Smooth muscle cell (in vitro differentiated cells): ENCODE measurements around the gene IGFBPL1. TPM values are rescaled to one million over a fixed set of nuclear protein-coding genes. Genes with fewer than 3 reads are reported as not detected.

ENCODE experiments used
- DNase-seq: peaks from one replicate; lab custom pipeline; 2025; ENCODE audit not compliant: unreplicated experiment; lab: John Stamatoyannopoulos, UW
- H2AFZ ChIP-seq: fragments of 200-600 bp; sonication (generic); 2 replicates; pipeline ENCODE4 v1.6.0; 2016; ENCODE audit warnings: antibody characterized with exemption, low read depth, mild to moderate bottlenecking
- H3F3A ChIP-seq: fragments of 200-600 bp; sonication (generic); 2 replicates; pipeline ENCODE4 v1.6.0; 2017; ENCODE audit warnings: antibody characterized with exemption, low read depth
- H3K27ac ChIP-seq: fragments of 200-600 bp; sonication (generic); 2 replicates; pipeline ENCODE4 v1.5.1; 2016; ENCODE audit warnings: low read depth, mild to moderate bottlenecking
- H3K27me3 ChIP-seq: fragments of 200-600 bp; sonication (generic); 2 replicates; pipeline ENCODE4 v1.6.1; 2016; ENCODE audit warnings: low read depth, mild to moderate bottlenecking
- H3K36me3 ChIP-seq: fragments of 200-600 bp; sonication (generic); 2 replicates; pipeline ENCODE4 v1.5.1; 2016; ENCODE audit warnings: low read depth
- H3K4me1 ChIP-seq: fragments of 200-600 bp; sonication (generic); 2 replicates; pipeline ENCODE4 v1.5.1; 2016; ENCODE audit warnings: low read depth
- H3K4me2 ChIP-seq: fragments of 200-600 bp; sonication (generic); 2 replicates; pipeline ENCODE4 v1.6.0; 2016; ENCODE audit warnings: mild to moderate bottlenecking
- H3K4me3 ChIP-seq: fragments of 200-600 bp; sonication (generic); 2 replicates; pipeline ENCODE4 v1.5.1; 2016; ENCODE audit warnings: mild to moderate bottlenecking
- H3K79me2 ChIP-seq: fragments of 200-600 bp; sonication (generic); 2 replicates; pipeline ENCODE4 v1.6.0; 2016; ENCODE audit warnings: low read depth, mild to moderate bottlenecking
- H3K9ac ChIP-seq: fragments of 200-600 bp; sonication (generic); 2 replicates; pipeline ENCODE4 v1.6.0; 2016; ENCODE audit warnings: low read depth
- H3K9me3 ChIP-seq: fragments of 200-600 bp; sonication (generic); replicated peaks from 2 replicates; pipeline ENCODE4 v1.5.1; 2016; ENCODE audit warnings: low read depth
- H4K20me1 ChIP-seq: fragments of 200-600 bp; sonication (generic); 2 replicates; pipeline ENCODE4 v1.6.0; 2016; ENCODE audit warnings: low read depth
- WGBS: methylation state at CpG from one replicate; pipeline ENCODE4 v1.1.7; 2016; ENCODE audit warnings: low lambda C conversion rate; 5-methylcytosine and 5-hydroxymethylcytosine counted together
- polyA plus RNA-seq: library from polyadenylated mRNA; unstranded; fragments of >200 nt; fragmentation: Nextera tagmentation; extraction: Ambion mirVana; gene quantifications from 2 replicates; pipeline ENCODE4 v1.2.1, GENCODE V29; 2016
- total RNA-seq: library from RNA; depleted of rRNA; stranded (reverse); fragments of >200 nt; gene quantifications from 2 replicates; pipeline ENCODE4 v1.2.3, GENCODE V29; 2014
- TF ChIP-seq, protein P1 (sequence below): fragments of 200-600 bp; sonication (generic); IDR thresholded peaks from 2 replicates; pipeline ENCODE4 v1.5.1; 2017; ENCODE audit warnings: borderline replicate concordance, mild to moderate bottlenecking, antibody characterized with exemption; ENCODE audit not compliant: insufficient read depth, poor library complexity, severe bottlenecking

Gene IGFBPL1
- total and polyA plus RNA-seq, 2 experiments from 2014 or later: 2.1 to 9.4 TPM

DNA sequence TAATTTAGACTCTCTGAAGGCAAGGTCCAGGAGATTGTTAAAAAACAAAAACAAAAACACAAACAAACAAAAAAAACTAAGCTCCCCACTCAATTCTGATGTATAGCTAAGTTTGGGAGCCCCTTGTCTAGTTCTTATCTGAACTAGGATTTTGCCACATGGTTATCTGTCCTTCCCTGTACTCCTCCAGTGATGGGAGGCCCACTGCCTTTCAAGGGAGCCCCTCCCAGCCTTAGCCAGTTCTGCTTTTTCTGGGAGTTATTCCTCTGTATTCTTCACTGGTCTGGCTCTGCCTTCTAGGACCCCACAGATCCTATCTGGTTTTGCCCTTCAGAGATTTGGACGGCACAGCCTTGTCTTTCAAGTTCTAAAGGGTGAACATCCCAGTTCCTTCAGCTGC, 33.8 kb downstream of the IGFBPL1 start:
- TF ChIP-seq, protein P1, sequence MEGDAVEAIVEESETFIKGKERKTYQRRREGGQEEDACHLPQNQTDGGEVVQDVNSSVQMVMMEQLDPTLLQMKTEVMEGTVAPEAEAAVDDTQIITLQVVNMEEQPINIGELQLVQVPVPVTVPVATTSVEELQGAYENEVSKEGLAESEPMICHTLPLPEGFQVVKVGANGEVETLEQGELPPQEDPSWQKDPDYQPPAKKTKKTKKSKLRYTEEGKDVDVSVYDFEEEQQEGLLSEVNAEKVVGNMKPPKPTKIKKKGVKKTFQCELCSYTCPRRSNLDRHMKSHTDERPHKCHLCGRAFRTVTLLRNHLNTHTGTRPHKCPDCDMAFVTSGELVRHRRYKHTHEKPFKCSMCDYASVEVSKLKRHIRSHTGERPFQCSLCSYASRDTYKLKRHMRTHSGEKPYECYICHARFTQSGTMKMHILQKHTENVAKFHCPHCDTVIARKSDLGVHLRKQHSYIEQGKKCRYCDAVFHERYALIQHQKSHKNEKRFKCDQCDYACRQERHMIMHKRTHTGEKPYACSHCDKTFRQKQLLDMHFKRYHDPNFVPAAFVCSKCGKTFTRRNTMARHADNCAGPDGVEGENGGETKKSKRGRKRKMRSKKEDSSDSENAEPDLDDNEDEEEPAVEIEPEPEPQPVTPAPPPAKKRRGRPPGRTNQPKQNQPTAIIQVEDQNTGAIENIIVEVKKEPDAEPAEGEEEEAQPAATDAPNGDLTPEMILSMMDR: no peak
- WGBS: 78% methylated on average over 1 of the region's 1 CpG
- no peak overlapping the region for H2AFZ ChIP-seq

DNA sequence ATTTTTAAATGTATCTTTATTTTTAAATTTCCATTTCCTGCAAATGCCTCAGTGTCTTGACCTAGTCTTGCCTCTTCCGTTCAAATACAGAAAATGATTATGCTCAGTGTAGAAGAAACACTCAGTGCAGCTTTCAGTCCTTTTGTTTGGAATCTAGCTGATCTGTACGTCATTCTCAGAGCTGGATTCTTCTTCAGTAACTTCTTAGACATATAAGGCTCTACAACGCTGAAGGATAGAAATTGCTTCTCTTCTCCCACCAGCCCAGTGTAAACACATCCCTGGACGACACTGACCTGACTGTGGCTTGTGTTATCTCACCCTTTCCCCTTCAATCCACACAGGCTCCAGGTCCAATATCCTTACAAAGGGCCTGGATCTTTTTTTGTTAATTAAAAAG, 34.9 kb downstream of the IGFBPL1 start:
- Histone ChIP-seq H4K20me1 (no peaks in the 10 kb centered on the region), H3K4me1 (peaks cover 11% of the 10 kb centered on the region), H3F3A (peaks cover 9% of the 10 kb centered on the region), H3K36me3 (no peaks in the 10 kb centered on the region), H3K79me2 (peaks cover 17% of the 10 kb centered on the region), H3K4me3 (no peak overlapping the region), H2AFZ (no peak overlapping the region), H3K9ac (peak overlapping the region; percentile 18), H3K9me3 (no peaks in the 10 kb centered on the region), H3K27me3 (no peaks in the 10 kb centered on the region), H3K27ac (peak overlapping the region; percentile 81), H3K4me2 (peak overlapping the region; percentile 63)
- no peak for DNase-seq
- TF ChIP-seq, protein P1: no peak
- WGBS: 26% methylated on average over 4 of the region's 4 CpGs

More for the DNA sequence above, 33.8 kb downstream of the IGFBPL1 start:
- Histone ChIP-seq H3K36me3 (no peaks in the 10 kb centered on the region), H3K27me3 (no peaks in the 10 kb centered on the region), H3F3A (peaks cover 9% of the 10 kb centered on the region), H4K20me1 (no peaks in the 10 kb centered on the region), H3K4me3 (no peak overlapping the region), H3K79me2 (peaks cover 23% of the 10 kb centered on the region), H3K9ac (no peak overlapping the region), H3K27ac (peak overlapping the region; percentile 81), H3K4me2 (peak overlapping the region; percentile 63), H3K9me3 (no peaks in the 10 kb centered on the region), H3K4me1 (peaks cover 13% of the 10 kb centered on the region)
- DNase-seq: no peak

DNA sequence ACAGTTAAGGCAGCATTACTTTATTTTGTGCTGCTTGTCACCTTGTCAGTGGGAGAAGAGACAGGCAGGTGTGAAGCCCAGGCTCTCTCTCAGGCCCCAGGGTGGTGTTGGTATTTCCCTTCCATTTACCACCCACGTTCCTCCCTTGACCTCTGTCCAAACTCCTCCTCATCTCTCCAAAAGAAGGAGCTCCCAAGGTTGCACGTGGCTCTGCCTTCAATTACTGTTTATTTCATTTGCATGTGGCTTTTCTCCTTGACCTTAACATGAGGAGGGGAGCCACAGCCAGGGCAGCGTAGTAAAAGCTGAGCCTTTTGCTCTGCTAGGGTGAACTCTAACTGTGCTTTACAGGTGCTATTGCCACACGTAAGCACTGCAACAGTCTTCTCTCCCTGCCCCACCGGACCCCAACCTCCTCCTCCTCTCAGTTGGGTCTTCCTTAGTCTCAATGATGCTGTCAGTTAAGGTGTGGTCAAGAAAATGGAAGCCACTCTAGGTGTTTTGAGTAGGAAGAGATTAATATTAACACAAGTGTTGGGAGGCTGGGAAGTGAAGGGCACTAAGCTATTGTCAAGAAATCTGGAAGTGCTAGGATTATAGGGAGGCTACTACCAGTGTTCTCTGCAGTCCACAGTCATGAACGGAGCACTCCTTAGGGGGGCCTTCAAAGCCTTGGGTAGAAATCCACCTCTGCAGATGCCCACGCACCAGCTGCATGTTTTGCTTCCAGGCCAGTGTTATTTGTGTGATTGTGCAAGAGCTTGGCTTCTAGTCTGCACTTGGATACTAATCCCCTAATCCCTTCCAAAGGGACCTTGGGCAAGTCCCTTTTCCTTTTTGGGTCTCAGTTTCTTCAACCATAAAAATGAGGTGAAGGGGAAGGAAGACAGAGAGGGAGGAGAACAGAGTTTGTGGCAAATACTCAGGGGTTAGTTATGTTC, 35.7 kb downstream of the IGFBPL1 start:
- H3K27ac ChIP-seq: peak overlapping the region; percentile 81
- H3K79me2 ChIP-seq: peaks cover 9% of the 10 kb centered on the region
- no peaks in the 10 kb centered on the region for H3K36me3 ChIP-seq
- peaks cover 5% of the 10 kb centered on the region for H3K4me1 ChIP-seq
- no peaks in the 10 kb centered on the region for H4K20me1 ChIP-seq
- no peak overlapping the region for H3K4me3 ChIP-seq
- WGBS: 45% methylated on average over 7 of the region's 7 CpGs
- DNase-seq: no peak
- TF ChIP-seq, protein P1: no peak
- H2AFZ ChIP-seq: no peak overlapping the region
- no peaks in the 10 kb centered on the region for H3K27me3 ChIP-seq
- no peak overlapping the region for H3K9ac ChIP-seq
- H3F3A ChIP-seq: peaks cover 9% of the 10 kb centered on the region
- peak overlapping the region; percentile 63 for H3K4me2 ChIP-seq
- H3K9me3 ChIP-seq: no peaks in the 10 kb centered on the region

DNA sequence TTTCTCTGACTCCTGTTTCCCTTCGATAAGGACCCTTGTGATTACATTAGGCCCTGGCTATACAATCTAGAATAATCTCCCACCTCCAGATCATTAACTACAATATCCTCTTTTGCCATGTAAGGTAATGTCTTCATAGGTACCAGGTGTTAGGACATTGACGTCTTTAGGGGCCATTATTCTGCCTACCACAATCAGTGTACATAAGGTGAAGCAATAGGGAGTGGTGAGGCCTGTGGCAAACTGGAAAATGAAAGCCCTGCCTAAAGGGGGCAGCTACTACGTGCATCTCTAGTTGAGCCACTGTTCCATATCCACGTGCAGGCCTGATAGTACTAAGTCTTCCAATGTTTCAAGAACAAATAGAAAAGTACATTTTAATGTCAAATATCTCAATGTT, 36.5 kb downstream of the IGFBPL1 start:
- Histone ChIP-seq H3K4me2 (no peak overlapping the region), H3K4me1 (no peaks in the 10 kb centered on the region), H3F3A (peaks cover 9% of the 10 kb centered on the region), H2AFZ (no peak overlapping the region), H3K27ac (peak overlapping the region; percentile 81), H4K20me1 (no peaks in the 10 kb centered on the region), H3K79me2 (peaks cover 1% of the 10 kb centered on the region), H3K4me3 (no peak overlapping the region), H3K27me3 (no peaks in the 10 kb centered on the region), H3K9ac (no peak overlapping the region), H3K36me3 (no peaks in the 10 kb centered on the region), H3K9me3 (no peaks in the 10 kb centered on the region)
- WGBS: 89% methylated on average over 4 of the region's 4 CpGs
- no peak for DNase-seq
- TF ChIP-seq, protein P1: no peak
